ENCODE results near the gene GXYLT1. TPM values are rescaled to one million over a fixed set of nuclear protein-coding genes. Genes with fewer than 3 reads are reported as not detected.

GXYLT1 gene
- polyA plus RNA-seq, 1 of the 3 experiments (the other 2 are of a cell fraction) = 5.0 TPM

GRCh38 chr12:42180990-42181596, 36.4 kb upstream of the GXYLT1 start:
- no peaks in the 10 kb centered on the region for H3F3A ChIP-seq (replicated peaks; ENCODE audit: insufficient read depth)
- no peaks in the 10 kb centered on the region for H3K9me2 ChIP-seq
- no peaks in the 10 kb centered on the region for H3K79me2 ChIP-seq (ENCODE audit: insufficient read depth)
- DNase-seq = no peak
- no peaks in the 10 kb centered on the region for H3K27me3 ChIP-seq (ENCODE audit: insufficient read depth)
- no peak overlapping the region for H3K4me3 ChIP-seq (ENCODE audit: low read depth in 2 of 2, low read length in 1 of 2)
- H3K4me2 ChIP-seq = no peak overlapping the region
- no peak overlapping the region for H3K27ac ChIP-seq (ENCODE audit: low read depth in 2 of 2, low read length in 1 of 2)
- TF ChIP-seq TEAD4 (IDR thresholded peaks at IDR 0.05; ENCODE audit: borderline replicate concordance, insufficient read depth) (no peak), SIN3A (IDR thresholded peaks at IDR 0.05; ENCODE audit: borderline replicate concordance, low read depth, low read length) (no peak), MAX (IDR thresholded peaks at IDR 0.05; ENCODE audit: low read depth) (no peak), NFIC (IDR thresholded peaks at IDR 0.05; ENCODE audit: borderline replicate concordance) (no peak), POLR2AphosphoS5 (IDR thresholded peaks at IDR 0.05; ENCODE audit: low read depth, low read length) (no peak), SMC3 (IDR thresholded peaks at IDR 0.05; ENCODE audit: low read depth, low read length) (no peak)
- peaks cover 0 to 30% of the 10 kb centered on the region in 2 experiments for H3K36me3 ChIP-seq (replicated peaks in 1 of 2; ENCODE audit: control insufficient read depth in 1 of 2, insufficient read depth in 2 of 2, low read length in 1 of 2)
- 90% methylated on average over 2 of the region's 2 CpGs for WGBS (ENCODE audit: low lambda C conversion rate)
- H3K4me1 ChIP-seq (ENCODE audit: control insufficient read depth in 1 of 2, insufficient read depth in 2 of 2, low read depth in 1 of 2, low read length in 1 of 2) = no peaks in the 10 kb centered on the region
- no peaks in the 10 kb centered on the region for H4K20me1 ChIP-seq (ENCODE audit: insufficient read depth)
- H3K9ac ChIP-seq = no peak overlapping the region
- POLR2A ChIA-PET = no interaction called here
- H2AFZ ChIP-seq (ENCODE audit: low read depth) = no peak overlapping the region
- CTCF ChIA-PET = interaction anchor here (1.0 kb wide), 1 partner anchor 151 kb away, joined by 3 read pairs; no protein-coding TSS in a partner anchor
- no peaks in the 10 kb centered on the region for H3K9me3 ChIP-seq

GRCh38 chr12:42178101-42178500, 33.4 kb upstream of the GXYLT1 start:
- H3K27ac ChIP-seq (ENCODE audit: low read depth in 2 of 2, low read length in 1 of 2) = no peak overlapping the region
- H3K4me2 ChIP-seq = no peak overlapping the region
- CTCF ChIA-PET = no interaction called here
- no peaks in the 10 kb centered on the region for H3K9me2 ChIP-seq
- H3K4me1 ChIP-seq (ENCODE audit: control insufficient read depth in 1 of 2, insufficient read depth in 2 of 2, low read depth in 1 of 2, low read length in 1 of 2) = no peaks in the 10 kb centered on the region
- POLR2A ChIA-PET = no interaction called here
- TF ChIP-seq TCF12 (IDR thresholded peaks at IDR 0.05) (no peak), TEAD4 (IDR thresholded peaks at IDR 0.05; ENCODE audit: borderline replicate concordance, insufficient read depth) (no peak), MXI1 (IDR thresholded peaks at IDR 0.05; ENCODE audit: low read depth, low read length) (no peak), RAD21 (IDR thresholded peaks at IDR 0.05; ENCODE audit: low read length) (no peak), MAX (IDR thresholded peaks at IDR 0.05; ENCODE audit: low read depth) (no peak), MEF2A (IDR thresholded peaks at IDR 0.05; ENCODE audit: borderline replicate concordance, low read depth) (no peak), PBX3 (IDR thresholded peaks at IDR 0.05) (no peak), REST (IDR thresholded peaks at IDR 0.05; ENCODE audit: low read depth, low read length) (no peak), EP300 (IDR thresholded peaks at IDR 0.05; ENCODE audit: borderline replicate concordance in 1 of 2, low read depth in 1 of 2, low read length in 1 of 2) (no peak), YY1 (IDR thresholded peaks at IDR 0.05; ENCODE audit: low read depth) (no peak), POLR2AphosphoS5 (IDR thresholded peaks at IDR 0.05; ENCODE audit: low read depth, low read length) (no peak), CTCF (IDR thresholded peaks at IDR 0.05) (no peak), SIN3A (IDR thresholded peaks at IDR 0.05; ENCODE audit: borderline replicate concordance, low read depth, low read length) (no peak)
- no peaks in the 10 kb centered on the region for H3K27me3 ChIP-seq (ENCODE audit: insufficient read depth)
- H3K4me3 ChIP-seq (ENCODE audit: low read depth in 2 of 2, low read length in 1 of 2) = no peak overlapping the region
- WGBS (ENCODE audit: low lambda C conversion rate) = 97% methylated on average over 2 of the region's 2 CpGs
- H3K9me3 ChIP-seq = no peaks in the 10 kb centered on the region
- no peaks in the 10 kb centered on the region for H4K20me1 ChIP-seq (ENCODE audit: insufficient read depth)
- H3K9ac ChIP-seq = no peak overlapping the region
- H3K79me2 ChIP-seq (ENCODE audit: insufficient read depth) = peaks cover 6% of the 10 kb centered on the region; the same call in 1 of the 2 replicates
- peaks cover 0 to 44% of the 10 kb centered on the region in 2 experiments for H3K36me3 ChIP-seq (replicated peaks in 1 of 2; ENCODE audit: control insufficient read depth in 1 of 2, insufficient read depth in 2 of 2, low read length in 1 of 2)
- no peak overlapping the region for H2AFZ ChIP-seq (ENCODE audit: low read depth)
- no peak for DNase-seq
- H3F3A ChIP-seq (replicated peaks; ENCODE audit: insufficient read depth) = no peaks in the 10 kb centered on the region
